Measurements from ENCODE around the gene SHISA6. TPM values are rescaled to one million over a fixed set of nuclear protein-coding genes. Genes with fewer than 3 reads are reported as not detected.

Gene SHISA6
- total RNA-seq, 4 donors from 2014 or later: 0.14 to 4.2 (median 0.32) TPM; not detected in 1

DNA sequence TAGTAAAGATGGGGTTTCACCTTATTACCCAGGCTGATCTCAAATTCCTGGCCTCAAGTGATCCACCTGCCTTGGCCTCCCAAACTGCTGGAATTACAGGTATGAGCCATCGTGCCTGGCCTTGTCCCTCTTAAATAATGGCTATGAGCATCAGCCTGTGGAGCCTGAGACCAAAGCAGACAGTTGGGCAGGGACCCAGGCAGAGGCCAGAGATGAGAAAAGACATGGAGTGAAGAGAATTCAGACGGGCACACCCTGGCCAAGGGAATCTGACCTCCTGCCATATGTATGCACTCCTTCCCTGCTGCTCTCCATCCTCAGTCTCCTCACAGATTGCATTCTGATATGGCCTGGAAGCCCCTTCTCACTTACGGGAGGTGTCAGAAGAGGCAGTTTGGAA is 258.9 kb downstream of the SHISA6 start:
- Histone ChIP-seq H3K4me3 (no peak overlapping the region), H3K36me3 (no peaks in the 10 kb centered on the region), H3K9me3 (no peaks in the 10 kb centered on the region), H3K4me1 (no peaks in the 10 kb centered on the region), H3K27ac (no peak overlapping the region), H3K27me3 (no peaks in the 10 kb centered on the region)
- in situ Hi-C loops (cut with MboI; ENCODE audit: low pct_ligation_motif_present in 1 of 4, low pct_unique_long_range_greater_than_20kb in 1 of 4, low sequenced_read_pairs in 3 of 4) (loop anchor here in 1 of 4 donors (25.0 kb wide), 1 partner anchor 112 kb away; no protein-coding TSS in a partner anchor), intact Hi-C loops (cut with DNase I; ENCODE audit: low total_unique reads) (no loop called here)
- WGBS, 2 donors (ENCODE audit: low coverage in 1 of 2): 90% methylated on average over 3 of the region's 3 CpGs; no CpG with 5 or more reads in 1 of the 2 donors
- no peak for DNase-seq
- TF ChIP-seq, protein P1, sequence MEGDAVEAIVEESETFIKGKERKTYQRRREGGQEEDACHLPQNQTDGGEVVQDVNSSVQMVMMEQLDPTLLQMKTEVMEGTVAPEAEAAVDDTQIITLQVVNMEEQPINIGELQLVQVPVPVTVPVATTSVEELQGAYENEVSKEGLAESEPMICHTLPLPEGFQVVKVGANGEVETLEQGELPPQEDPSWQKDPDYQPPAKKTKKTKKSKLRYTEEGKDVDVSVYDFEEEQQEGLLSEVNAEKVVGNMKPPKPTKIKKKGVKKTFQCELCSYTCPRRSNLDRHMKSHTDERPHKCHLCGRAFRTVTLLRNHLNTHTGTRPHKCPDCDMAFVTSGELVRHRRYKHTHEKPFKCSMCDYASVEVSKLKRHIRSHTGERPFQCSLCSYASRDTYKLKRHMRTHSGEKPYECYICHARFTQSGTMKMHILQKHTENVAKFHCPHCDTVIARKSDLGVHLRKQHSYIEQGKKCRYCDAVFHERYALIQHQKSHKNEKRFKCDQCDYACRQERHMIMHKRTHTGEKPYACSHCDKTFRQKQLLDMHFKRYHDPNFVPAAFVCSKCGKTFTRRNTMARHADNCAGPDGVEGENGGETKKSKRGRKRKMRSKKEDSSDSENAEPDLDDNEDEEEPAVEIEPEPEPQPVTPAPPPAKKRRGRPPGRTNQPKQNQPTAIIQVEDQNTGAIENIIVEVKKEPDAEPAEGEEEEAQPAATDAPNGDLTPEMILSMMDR (IDR thresholded peaks at IDR 0.05): no peak
- TF ChIP-seq POLR2AphosphoS5 (IDR thresholded peaks at IDR 0.05) (no peak), EP300 (IDR thresholded peaks at IDR 0.05; ENCODE audit: low read depth) (no peak), POLR2A (IDR thresholded peaks at IDR 0.05) (no peak)

DNA sequence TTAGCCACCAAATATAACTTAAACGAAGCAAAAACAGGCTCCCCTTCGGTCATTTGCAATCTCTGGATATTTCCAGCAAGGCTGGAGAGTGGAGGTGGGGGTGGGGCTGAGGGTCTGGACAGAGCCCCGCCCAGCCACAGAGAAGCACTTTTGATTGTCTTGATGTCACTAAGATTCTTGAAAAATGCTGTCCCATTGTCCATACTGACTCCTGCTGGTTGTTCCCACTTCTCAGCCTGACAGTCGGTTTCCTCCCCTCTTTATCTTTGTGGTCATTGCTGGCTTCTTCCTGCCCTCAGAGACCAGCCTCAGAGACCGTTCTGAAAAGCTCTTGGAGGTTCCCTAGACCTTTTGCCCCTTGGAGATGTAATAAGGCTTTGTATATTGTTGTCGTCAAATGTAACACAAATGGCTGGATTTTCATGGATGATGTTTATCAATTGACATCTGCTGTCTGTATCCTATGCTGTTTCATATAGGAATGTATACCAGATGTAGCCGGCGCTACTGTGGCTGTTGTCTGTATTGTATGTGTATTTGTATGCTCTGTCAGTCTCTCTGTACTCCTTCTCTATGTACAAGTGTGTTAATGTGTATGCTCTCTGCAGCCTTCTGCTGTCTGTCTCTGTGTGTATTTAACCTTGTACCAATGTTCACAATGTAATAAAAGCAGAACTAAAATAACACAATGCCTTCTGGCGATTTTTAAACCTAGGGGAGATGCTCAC is 262.5 kb downstream of the SHISA6 start:
- no peak overlapping the region for H3K27ac ChIP-seq
- no peak for DNase-seq
- H3K4me3 ChIP-seq: no peak overlapping the region
- in situ Hi-C loops (cut with MboI; ENCODE audit: low pct_ligation_motif_present in 1 of 4, low pct_unique_long_range_greater_than_20kb in 1 of 4, low sequenced_read_pairs in 3 of 4): loop anchor here in 1 of 4 donors (25.0 kb wide), 1 partner anchor 109 kb away; no protein-coding TSS in a partner anchor
- H3K27me3 ChIP-seq: no peaks in the 10 kb centered on the region
- H3K4me1 ChIP-seq: no peaks in the 10 kb centered on the region
- no peaks in the 10 kb centered on the region for H3K36me3 ChIP-seq
- intact Hi-C loops (cut with DNase I; ENCODE audit: low total_unique reads): no loop called here
- TF ChIP-seq EP300 (IDR thresholded peaks at IDR 0.05; ENCODE audit: low read depth) (no peak), POLR2AphosphoS5 (IDR thresholded peaks at IDR 0.05) (no peak), POLR2A (IDR thresholded peaks at IDR 0.05) (no peak)
- TF ChIP-seq, protein P1 (IDR thresholded peaks at IDR 0.05): no peak
- H3K9me3 ChIP-seq: no peaks in the 10 kb centered on the region
- 57 to 65% methylated on average over 4 to 9 of the region's 9 CpGs for WGBS, 2 donors (ENCODE audit: low coverage in 1 of 2)

DNA sequence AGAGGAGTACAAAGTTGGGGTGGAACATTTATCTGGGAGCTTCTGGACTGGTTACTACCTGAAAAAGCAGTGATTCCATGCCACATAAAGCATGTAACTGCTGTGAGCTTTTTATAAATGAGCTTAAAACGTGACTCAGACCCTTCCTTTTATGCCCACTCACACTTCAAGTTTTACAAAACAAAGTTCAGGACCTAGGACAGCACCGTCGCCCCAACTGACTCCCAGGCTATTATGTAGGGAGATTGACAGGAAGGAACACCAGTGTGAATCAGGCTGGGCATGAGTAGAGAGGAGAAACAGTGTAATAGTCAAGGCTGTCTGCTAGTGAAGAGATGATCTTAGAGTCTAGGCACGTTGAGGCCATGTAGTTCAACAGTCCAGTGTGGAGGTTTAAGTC is 265.6 kb downstream of the SHISA6 start:
- Histone ChIP-seq H3K36me3 (no peaks in the 10 kb centered on the region), H3K9me3 (no peaks in the 10 kb centered on the region), H3K27me3 (no peaks in the 10 kb centered on the region), H3K27ac (no peak overlapping the region), H3K4me1 (no peaks in the 10 kb centered on the region), H3K4me3 (no peak overlapping the region)
- intact Hi-C loops (cut with DNase I; ENCODE audit: low total_unique reads): no loop called here
- DNase-seq: no peak
- WGBS, 2 donors (ENCODE audit: low coverage in 1 of 2): 18% methylated on average over 4 of the region's 4 CpGs; no CpG with 5 or more reads in 1 of the 2 donors
- in situ Hi-C loops (cut with MboI; ENCODE audit: low pct_ligation_motif_present in 1 of 4, low pct_unique_long_range_greater_than_20kb in 1 of 4, low sequenced_read_pairs in 3 of 4): loop anchor here in 1 of 4 donors (25.0 kb wide), 1 partner anchor 106 kb away; no protein-coding TSS in a partner anchor
- TF ChIP-seq EP300 (IDR thresholded peaks at IDR 0.05; ENCODE audit: low read depth) (no peak), POLR2A (IDR thresholded peaks at IDR 0.05) (no peak), POLR2AphosphoS5 (IDR thresholded peaks at IDR 0.05) (no peak)
- TF ChIP-seq, protein P1 (IDR thresholded peaks at IDR 0.05): no peak

DNA sequence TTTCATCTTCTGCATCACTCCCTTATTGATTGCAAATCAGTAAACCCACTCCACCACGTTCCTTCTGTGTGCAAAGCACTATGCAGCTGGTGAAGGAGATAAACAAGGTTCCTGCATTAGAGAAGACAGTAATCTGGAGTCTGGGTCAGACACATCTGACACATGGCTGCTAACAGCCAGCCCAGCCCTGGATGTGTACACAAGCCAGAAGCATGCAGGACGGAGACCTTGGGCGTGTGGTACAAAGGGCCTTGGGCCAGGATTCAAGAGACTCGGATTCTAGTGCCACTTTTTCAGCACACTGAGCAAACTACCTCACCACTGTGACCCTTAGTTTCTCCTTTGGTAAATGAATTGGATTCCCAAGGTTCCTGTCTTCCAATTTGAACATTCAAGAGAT is 270.7 kb downstream of the SHISA6 start:
- intact Hi-C loops (cut with DNase I; ENCODE audit: low total_unique reads): no loop called here
- peak; percentile 58 for DNase-seq

More for the DNA sequence above, 270.7 kb downstream of the SHISA6 start:
- in situ Hi-C loops (cut with MboI; ENCODE audit: low pct_ligation_motif_present in 1 of 4, low pct_unique_long_range_greater_than_20kb in 1 of 4, low sequenced_read_pairs in 3 of 4): loop anchor here in 1 of 4 donors (25.0 kb wide), 1 partner anchor 101 kb away; no protein-coding TSS in a partner anchor
- TF ChIP-seq POLR2AphosphoS5 (IDR thresholded peaks at IDR 0.05) (no peak), EP300 (IDR thresholded peaks at IDR 0.05; ENCODE audit: low read depth) (no peak), POLR2A (IDR thresholded peaks at IDR 0.05) (no peak)
- TF ChIP-seq, protein P1 (IDR thresholded peaks at IDR 0.05): no peak
- no peaks in the 10 kb centered on the region for H3K36me3 ChIP-seq
- 38% methylated on average over 4 of the region's 4 CpGs for WGBS, 2 donors (ENCODE audit: low coverage in 1 of 2)
- no peak overlapping the region for H3K27ac ChIP-seq
- no peak overlapping the region for H3K4me3 ChIP-seq
- H3K4me1 ChIP-seq: peaks cover 0 to 3% (median 0%) of the 10 kb centered on the region in 4 donors
- no peaks in the 10 kb centered on the region for H3K27me3 ChIP-seq
- H3K9me3 ChIP-seq: no peaks in the 10 kb centered on the region

Measured in transverse colon (tissue), 4 donors.